Immature natural killer cell (primary cell): ENCODE data around the gene SLC8A3. TPM values are rescaled to one million over a fixed set of nuclear protein-coding genes. Genes with fewer than 3 reads are reported as not detected.

Experiments
- DNase-seq, 3 donors: peaks; one replicate each; pipeline ENCODE4 v3.0.0; 2022; ENCODE audit warnings: mixed read lengths in 1 of 3
- H3K27ac Mint-ChIP-seq, 6 donors: one replicate each; pipeline ENCODE4 v1.8.0; 2020; ENCODE audit warnings: mixed read lengths in 6 of 6, mild to moderate bottlenecking in 5 of 6, inconsistent platforms in 4 of 6, moderate library complexity in 3 of 6
- H3K27me3 Mint-ChIP-seq, 3 donors: one replicate each; pipeline ENCODE4 v1.8.0; 2020 to 2021; ENCODE audit warnings: low read depth in 3 of 3, mild to moderate bottlenecking in 3 of 3, mixed read lengths in 3 of 3, moderate library complexity in 3 of 3, inconsistent platforms in 1 of 3
- H3K36me3 Mint-ChIP-seq, 3 donors: one replicate each; pipeline ENCODE4 v1.8.0; 2020; ENCODE audit warnings: mixed read lengths in 3 of 3, inconsistent platforms in 2 of 3, mild to moderate bottlenecking in 2 of 3
- H3K4me1 Mint-ChIP-seq, 2 donors: one replicate each; pipeline ENCODE4 v1.8.0; 2020; ENCODE audit warnings: inconsistent platforms in 2 of 2, mild to moderate bottlenecking in 2 of 2, mixed read lengths in 2 of 2, moderate library complexity in 1 of 2
- H3K4me3 Mint-ChIP-seq, 5 donors: one replicate each; pipeline ENCODE4 v1.8.0; 2020; ENCODE audit warnings: mild to moderate bottlenecking in 5 of 5, mixed read lengths in 5 of 5, inconsistent platforms in 3 of 5, moderate library complexity in 3 of 5
- H3K9me3 Mint-ChIP-seq, 6 donors: one replicate each; pipeline ENCODE4 v1.8.0; 2020; ENCODE audit warnings: mild to moderate bottlenecking in 6 of 6, mixed read lengths in 6 of 6, inconsistent platforms in 4 of 6, moderate library complexity in 3 of 6
- polyA plus RNA-seq, 3 donors: library from polyadenylated mRNA; unstranded; fragments of 300-500 nt; fragmentation: Illumina TruSeq; gene quantifications; one replicate each; pipeline ENCODE4 v1.2.3, GENCODE V29; 2021

The SLC8A3 gene
- polyA plus RNA-seq, 3 donors from 2014 or later = 0.21 TPM; not detected in 2

GRCh38 chr14:70032016-70032415 lies 156.7 kb downstream of the SLC8A3 start:
- no peak overlapping the region for H3K4me3 Mint-ChIP-seq
- H3K4me1 Mint-ChIP-seq = no peaks in the 10 kb centered on the region
- peaks cover 0 to 3% (median 0%) of the 10 kb centered on the region in 3 donors for H3K27me3 Mint-ChIP-seq
- DNase-seq = no peak
- no peaks in the 10 kb centered on the region for H3K9me3 Mint-ChIP-seq
- no peaks in the 10 kb centered on the region for H3K36me3 Mint-ChIP-seq
- no peak overlapping the region for H3K27ac Mint-ChIP-seq

GRCh38 chr14:70029296-70030132 lies 159.2 kb downstream of the SLC8A3 start:
- DNase-seq = no peak
- no peak overlapping the region for H3K27ac Mint-ChIP-seq
- H3K4me1 Mint-ChIP-seq = no peaks in the 10 kb centered on the region
- H3K27me3 Mint-ChIP-seq = peaks cover 0 to 2% (median 1%) of the 10 kb centered on the region in 3 donors
- no peaks in the 10 kb centered on the region for H3K9me3 Mint-ChIP-seq
- no peaks in the 10 kb centered on the region for H3K36me3 Mint-ChIP-seq
- no peak overlapping the region for H3K4me3 Mint-ChIP-seq

GRCh38 chr14:70027785-70028428 lies 160.8 kb downstream of the SLC8A3 start:
- peak; percentile 43 to 45 (median 44) for DNase-seq
- no peaks in the 10 kb centered on the region for H3K4me1 Mint-ChIP-seq
- peaks cover 0 to 5% (median 3%) of the 10 kb centered on the region in 3 donors for H3K27me3 Mint-ChIP-seq
- H3K4me3 Mint-ChIP-seq = no peak overlapping the region
- H3K9me3 Mint-ChIP-seq = no peaks in the 10 kb centered on the region
- no peak overlapping the region for H3K27ac Mint-ChIP-seq
- no peaks in the 10 kb centered on the region for H3K36me3 Mint-ChIP-seq

- no peak overlapping the region for H3K4me3 Mint-ChIP-seq
- DNase-seq = no peak
- peaks cover 4 to 6% of the 10 kb centered on the region in 2 donors for H3K4me1 Mint-ChIP-seq
- H3K27ac Mint-ChIP-seq = no peak overlapping the region
- peaks cover 0 to 5% (median 2%) of the 10 kb centered on the region in 3 donors for H3K27me3 Mint-ChIP-seq
- no peaks in the 10 kb centered on the region for H3K9me3 Mint-ChIP-seq
- H3K36me3 Mint-ChIP-seq = no peaks in the 10 kb centered on the region
These were observed 164.9 kb downstream of the SLC8A3 start for GRCh38 chr14:70023871-70024270.

GRCh38 chr14:70022771-70023445 lies 165.8 kb downstream of the SLC8A3 start:
- Mint-ChIP-seq H3K9me3 (no peaks in the 10 kb centered on the region), H3K4me3 (no peak overlapping the region), H3K27ac (no peak overlapping the region), H3K27me3 (peaks cover under 1 to 6% (median 2%) of the 10 kb centered on the region in 3 donors), H3K36me3 (no peaks in the 10 kb centered on the region), H3K4me1 (peaks cover 13 to 15% of the 10 kb centered on the region in 2 donors)
- DNase-seq = no peak

- no peak for DNase-seq
- Mint-ChIP-seq H3K36me3 (no peaks in the 10 kb centered on the region), H3K4me1 (peaks cover 16 to 20% of the 10 kb centered on the region in 2 donors), H3K4me3 (no peak overlapping the region), H3K9me3 (no peaks in the 10 kb centered on the region), H3K27ac (no peak overlapping the region), H3K27me3 (peaks cover 2 to 7% (median 4%) of the 10 kb centered on the region in 3 donors)
These were observed 167.1 kb downstream of the SLC8A3 start for GRCh38 chr14:70021548-70022220.

- Mint-ChIP-seq H3K4me3 (no peak overlapping the region), H3K4me1 (peaks cover 16 to 20% of the 10 kb centered on the region in 2 donors), H3K9me3 (no peaks in the 10 kb centered on the region), H3K27me3 (peaks cover 2 to 7% (median 4%) of the 10 kb centered on the region in 3 donors), H3K36me3 (no peaks in the 10 kb centered on the region), H3K27ac (no peak overlapping the region)
- DNase-seq = no peak
These were observed 168.2 kb downstream of the SLC8A3 start for GRCh38 chr14:70020352-70021170.

GRCh38 chr14:70019695-70020094 lies 169.1 kb downstream of the SLC8A3 start:
- no peaks in the 10 kb centered on the region for H3K9me3 Mint-ChIP-seq
- no peak overlapping the region for H3K27ac Mint-ChIP-seq
- peaks cover 16 to 20% of the 10 kb centered on the region in 2 donors for H3K4me1 Mint-ChIP-seq
- no peaks in the 10 kb centered on the region for H3K36me3 Mint-ChIP-seq
- DNase-seq = no peak
- H3K27me3 Mint-ChIP-seq = peaks cover 2 to 6% (median 4%) of the 10 kb centered on the region in 3 donors
- H3K4me3 Mint-ChIP-seq = peak overlapping the region in 1 of 5 donors; percentile 22

GRCh38 chr14:70018713-70019211 lies 170.0 kb downstream of the SLC8A3 start:
- H3K27me3 Mint-ChIP-seq = peaks cover 2 to 6% (median 3%) of the 10 kb centered on the region in 3 donors
- no peaks in the 10 kb centered on the region for H3K9me3 Mint-ChIP-seq
- peak overlapping the region; percentile 42 to 61 (median 53) for H3K4me3 Mint-ChIP-seq
- peak overlapping the region in 2 of 6 donors; percentile 28 to 40 for H3K27ac Mint-ChIP-seq
- peak in 1 of 3 donors; percentile 7 for DNase-seq
- peaks cover 16 to 20% of the 10 kb centered on the region in 2 donors for H3K4me1 Mint-ChIP-seq
- H3K36me3 Mint-ChIP-seq = no peaks in the 10 kb centered on the region

GRCh38 chr14:70018230-70018629 lies 170.5 kb downstream of the SLC8A3 start:
- H3K9me3 Mint-ChIP-seq = no peaks in the 10 kb centered on the region
- H3K4me1 Mint-ChIP-seq = peaks cover 16 to 20% of the 10 kb centered on the region in 2 donors
- peaks cover 2 to 3% (median 3%) of the 10 kb centered on the region in 3 donors for H3K27me3 Mint-ChIP-seq
- H3K4me3 Mint-ChIP-seq = peak overlapping the region; percentile 23 to 61 (median 45)
- H3K36me3 Mint-ChIP-seq = no peaks in the 10 kb centered on the region
- peak overlapping the region in 2 of 6 donors; percentile 16 to 40 for H3K27ac Mint-ChIP-seq
- DNase-seq = no peak

GRCh38 chr14:70014406-70015095 lies 174.2 kb downstream of the SLC8A3 start:
- Mint-ChIP-seq H3K36me3 (no peaks in the 10 kb centered on the region), H3K27ac (no peak overlapping the region), H3K9me3 (no peaks in the 10 kb centered on the region), H3K4me3 (no peak overlapping the region), H3K4me1 (peaks cover 16 to 20% of the 10 kb centered on the region in 2 donors), H3K27me3 (peaks cover 2 to 3% (median 3%) of the 10 kb centered on the region in 3 donors)
- no peak for DNase-seq

GRCh38 chr14:70013271-70013873 lies 175.4 kb downstream of the SLC8A3 start:
- Mint-ChIP-seq H3K27me3 (peaks cover 2 to 5% (median 3%) of the 10 kb centered on the region in 3 donors), H3K9me3 (no peaks in the 10 kb centered on the region), H3K4me3 (no peak overlapping the region), H3K27ac (no peak overlapping the region), H3K36me3 (no peaks in the 10 kb centered on the region), H3K4me1 (peaks cover 7 to 9% of the 10 kb centered on the region in 2 donors)
- peak in 2 of 3 donors; percentile 2 to 5 for DNase-seq
